GM19467 (cell line): Measurements from ENCODE around the gene PRRT1.
"Not testable (repeated sequence)": the region's sequence is repeated elsewhere in the genome, so short reads cannot be mapped to it uniquely, and the experiment has no call there.

Experiments
- ATAC-seq: cut with Tn5 transposase; IDR thresholded peaks from one replicate; pipeline ENCODE4 v1.9.1; 2021; ENCODE audit warnings: mild to moderate bottlenecking, moderate library complexity; ENCODE audit not compliant: unreplicated experiment

Gene PRRT1

DNA sequence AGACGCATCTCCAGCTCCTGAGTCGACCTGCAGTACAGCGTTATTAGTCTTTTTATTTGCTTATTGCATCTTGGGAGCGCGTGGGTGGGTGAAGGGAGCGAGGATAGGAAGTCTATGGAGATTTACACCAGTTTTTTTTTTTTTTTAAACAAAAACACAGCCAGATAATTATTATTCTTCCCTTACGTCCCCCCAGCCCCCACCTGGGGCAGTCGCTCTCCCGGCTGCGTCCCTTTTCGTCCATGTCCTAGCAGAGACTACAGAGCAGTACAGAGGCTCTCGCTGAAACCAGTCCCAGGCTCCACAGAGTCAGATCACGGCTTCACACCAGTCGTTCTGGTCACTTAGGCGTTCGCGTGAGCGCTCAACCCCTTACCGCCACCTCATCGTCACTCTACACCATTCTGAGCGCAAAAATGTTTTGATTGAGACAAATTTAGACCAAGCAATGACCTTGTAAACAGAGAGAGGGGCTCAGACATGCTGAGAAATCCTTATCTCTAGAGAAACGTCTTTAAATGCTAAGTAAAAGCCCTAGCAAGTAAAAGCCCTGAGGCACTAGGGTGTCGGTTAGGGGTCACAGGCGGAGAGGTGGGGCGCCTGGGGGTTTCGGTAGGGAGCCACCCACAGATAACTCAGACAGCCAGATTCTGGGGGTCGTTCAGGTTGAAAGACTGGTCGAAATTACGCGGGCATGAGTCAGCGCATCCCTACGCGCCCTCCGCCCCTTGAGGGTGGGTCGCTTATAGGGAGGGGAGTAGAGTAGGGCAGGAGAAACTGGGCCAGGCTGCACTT is 1.2 kb upstream of the PRRT1 start:
- ATAC-seq = no peak

DNA sequence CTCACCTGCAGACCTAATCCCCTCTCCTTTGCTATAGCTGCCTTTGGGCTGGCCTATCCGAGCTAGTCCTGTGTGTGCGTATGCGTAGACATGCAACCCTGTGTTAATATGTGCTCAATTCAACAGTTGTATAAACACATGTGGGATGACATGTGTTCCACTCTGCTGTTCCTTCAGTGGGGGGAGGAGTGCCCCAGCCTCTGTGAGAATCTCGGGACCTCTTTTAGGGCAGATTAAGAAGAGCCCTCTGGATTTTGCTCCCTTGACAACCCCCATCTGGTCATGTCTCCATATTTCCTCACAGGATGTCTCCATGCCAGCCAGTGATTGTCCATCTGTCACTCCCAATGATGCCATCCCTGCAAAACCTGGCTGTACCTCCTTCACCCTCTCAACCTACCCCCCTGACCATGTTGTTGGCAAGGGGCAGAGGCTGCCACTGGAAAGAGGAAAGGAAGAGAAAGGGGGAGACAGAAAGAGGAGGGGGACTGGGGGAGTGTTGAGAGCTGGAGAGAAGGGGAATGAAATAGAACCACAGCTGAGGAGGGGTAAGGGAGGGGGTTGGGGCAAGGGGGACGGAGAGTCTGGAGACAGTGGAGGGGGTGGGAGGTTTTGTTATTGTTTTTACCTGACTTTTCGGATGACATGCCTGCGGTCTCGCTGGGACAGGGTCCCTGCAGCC is 417 bp downstream of the PRRT1 start:
- ATAC-seq = no peak

DNA sequence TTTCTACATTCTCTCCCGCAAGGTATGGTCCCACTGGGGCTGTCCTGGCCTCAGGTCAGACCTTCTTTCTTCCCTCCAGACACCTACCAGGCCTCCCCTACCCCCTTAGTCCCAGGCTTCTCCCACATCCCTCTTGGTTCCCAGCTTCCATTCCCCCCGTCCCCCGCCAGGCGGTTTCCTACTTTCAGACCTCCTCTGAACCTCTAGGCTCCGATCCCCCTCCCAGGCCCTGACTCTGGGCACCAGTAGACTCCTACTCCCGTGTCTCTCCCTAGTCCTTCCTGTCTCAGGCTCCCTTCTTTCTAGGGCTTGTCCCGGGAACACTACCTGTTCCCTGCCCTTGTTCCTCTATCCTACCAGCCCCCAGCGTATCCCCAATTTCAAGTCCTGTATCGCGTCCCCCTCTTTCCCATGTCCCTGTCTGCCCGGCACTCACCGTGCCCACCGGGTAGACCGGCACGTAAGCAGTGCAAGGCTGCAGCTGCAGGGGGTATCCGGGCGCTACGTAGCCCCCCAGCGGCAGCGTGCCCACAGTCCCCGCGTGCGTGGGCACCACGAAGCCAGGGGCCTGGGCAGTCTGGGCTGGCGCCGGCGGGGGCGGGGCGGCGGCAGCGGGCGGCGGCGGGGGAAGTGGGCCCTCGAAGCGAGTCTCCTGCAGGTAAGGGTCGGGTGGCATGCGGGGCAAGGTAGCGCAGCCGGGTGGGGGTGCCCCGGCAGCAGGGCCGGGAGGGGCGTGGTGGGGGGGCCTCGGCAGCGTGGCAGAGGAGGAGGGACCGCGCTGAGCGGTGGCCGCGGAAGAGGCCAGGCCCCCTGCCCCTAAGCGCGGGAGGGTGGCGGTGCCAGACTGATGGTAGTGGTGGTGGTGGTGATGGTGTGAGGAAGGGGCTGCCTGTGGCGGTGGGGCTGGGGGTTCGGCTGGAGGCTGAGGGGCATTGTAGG is 1.5 kb downstream of the PRRT1 start:
- ATAC-seq = no peak

DNA sequence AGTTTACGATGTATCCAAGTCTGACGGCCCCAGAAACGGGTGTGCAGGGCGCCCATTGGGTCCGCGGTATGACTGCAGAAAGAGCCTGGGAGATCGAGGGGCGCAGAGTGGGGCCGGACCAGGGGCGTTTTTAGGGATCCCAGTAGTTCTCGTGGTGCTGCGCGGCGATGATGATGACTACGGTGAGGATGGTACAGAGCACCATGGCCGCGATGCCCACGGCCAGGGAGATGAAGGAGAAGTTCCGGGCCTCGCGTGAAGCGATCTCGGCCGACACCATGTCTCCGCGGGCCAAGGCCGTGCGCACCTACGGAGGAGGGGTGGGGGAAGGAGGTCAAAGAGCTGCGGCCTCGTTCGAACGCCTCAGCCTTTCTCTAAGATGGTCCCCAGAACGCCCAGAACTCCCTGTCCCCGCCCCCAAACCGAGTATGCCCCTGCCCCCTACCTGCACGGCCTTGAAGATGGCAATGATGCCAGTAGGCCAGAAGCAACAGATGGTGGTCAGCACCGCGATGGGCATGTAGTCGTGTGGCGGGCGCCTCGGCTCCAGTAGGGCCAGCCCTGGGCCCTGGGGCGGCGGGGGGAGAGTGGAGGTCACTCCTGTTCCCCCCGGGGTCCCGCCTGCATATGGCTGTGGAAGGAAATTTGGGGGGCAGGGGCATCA is 2.5 kb downstream of the PRRT1 start:
- no peak for ATAC-seq

DNA sequence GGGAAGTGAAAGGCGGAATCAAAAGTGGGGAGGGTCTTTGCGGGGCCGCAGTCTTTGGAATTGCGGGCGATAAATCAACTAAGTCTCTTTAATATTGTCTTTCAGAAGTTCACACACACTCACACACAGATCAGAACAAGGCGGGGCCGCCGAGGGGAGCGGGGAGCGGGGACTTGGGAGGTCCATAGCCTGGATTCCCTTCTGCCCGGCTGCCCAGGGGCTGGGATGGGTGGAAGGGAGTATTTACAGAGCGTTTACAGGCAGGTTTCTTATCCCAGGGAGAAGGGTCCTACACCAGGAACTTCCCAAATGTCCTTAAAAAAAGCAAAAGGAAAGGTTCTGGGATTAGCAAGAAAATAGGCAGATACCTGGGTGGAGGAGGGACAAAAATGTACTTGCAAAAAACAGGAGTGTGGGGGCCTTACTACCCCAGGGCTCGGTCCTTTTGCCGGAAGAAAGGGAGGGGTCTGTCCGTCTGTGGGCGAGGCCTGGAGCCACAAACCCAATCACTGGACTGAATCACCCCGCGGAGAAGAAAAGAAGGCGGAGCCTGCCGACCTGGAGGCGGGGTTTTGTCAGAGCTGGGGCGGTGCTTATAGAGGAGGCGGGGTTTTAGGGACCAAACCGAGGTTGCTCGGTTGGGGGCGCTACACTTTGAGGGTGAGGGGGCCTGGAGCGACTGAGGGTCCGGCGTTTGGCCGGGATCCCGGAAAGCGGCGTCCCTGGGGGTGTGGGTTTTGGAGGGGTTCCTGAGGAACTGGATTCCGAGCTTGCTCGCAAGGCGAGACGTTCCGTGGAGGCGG is 3.2 kb downstream of the PRRT1 start:
- no peak for ATAC-seq

DNA sequence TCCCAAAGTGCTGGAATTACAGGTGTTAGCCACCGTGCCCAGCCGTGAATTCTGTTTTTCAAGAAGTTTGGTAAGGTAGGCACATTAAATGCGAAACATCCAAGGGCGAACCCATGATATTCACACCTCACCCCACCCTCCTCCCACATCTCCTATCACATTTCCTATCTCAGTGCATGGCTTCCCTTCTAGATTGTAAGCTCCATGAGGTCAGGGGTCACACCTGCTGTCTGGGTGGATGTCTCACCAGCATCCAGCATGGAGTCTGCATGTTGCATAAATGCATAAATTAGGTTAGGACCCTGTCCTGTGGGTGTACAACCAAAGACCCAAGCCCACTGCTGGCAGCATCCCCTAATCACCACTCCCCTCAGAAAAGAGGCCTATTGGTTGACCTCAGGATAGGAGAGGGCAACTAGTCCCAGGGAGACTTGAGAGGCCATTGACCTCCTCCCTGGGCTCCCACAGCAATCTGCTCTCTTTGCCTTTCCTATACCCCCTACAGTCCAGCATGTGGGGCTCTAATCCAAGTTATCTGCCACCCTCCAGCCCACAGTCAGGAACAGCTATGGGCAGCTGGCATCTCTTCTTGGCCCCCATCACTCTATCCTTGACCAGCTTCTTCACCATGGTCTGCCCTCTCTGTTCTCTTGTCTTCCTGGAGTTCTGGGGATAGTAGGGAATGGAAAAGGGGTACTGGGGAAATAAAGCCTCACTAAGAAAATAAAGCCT is 4.2 kb downstream of the PRRT1 start:
- ATAC-seq = no peak

DNA sequence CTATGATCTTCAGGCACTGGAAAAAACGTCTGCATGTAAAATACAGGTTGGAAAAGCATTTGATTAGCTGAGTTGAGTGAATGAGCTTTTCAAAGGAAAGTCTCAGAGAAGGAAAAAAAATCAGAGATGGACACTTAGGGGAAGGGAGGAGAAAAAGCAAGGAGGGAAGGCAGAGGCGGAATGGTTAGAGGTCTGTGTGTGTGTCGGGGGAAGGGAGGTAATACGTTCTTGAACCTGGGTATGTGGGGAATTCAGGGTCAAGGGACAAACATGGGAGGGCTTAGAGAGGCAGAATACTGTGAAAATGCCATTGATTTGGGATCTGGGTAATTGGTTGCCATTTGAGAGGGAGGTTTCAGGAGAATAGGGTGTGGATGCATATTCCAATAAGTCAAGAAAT is 5.1 kb downstream of the PRRT1 start:
- no peak for ATAC-seq

DNA sequence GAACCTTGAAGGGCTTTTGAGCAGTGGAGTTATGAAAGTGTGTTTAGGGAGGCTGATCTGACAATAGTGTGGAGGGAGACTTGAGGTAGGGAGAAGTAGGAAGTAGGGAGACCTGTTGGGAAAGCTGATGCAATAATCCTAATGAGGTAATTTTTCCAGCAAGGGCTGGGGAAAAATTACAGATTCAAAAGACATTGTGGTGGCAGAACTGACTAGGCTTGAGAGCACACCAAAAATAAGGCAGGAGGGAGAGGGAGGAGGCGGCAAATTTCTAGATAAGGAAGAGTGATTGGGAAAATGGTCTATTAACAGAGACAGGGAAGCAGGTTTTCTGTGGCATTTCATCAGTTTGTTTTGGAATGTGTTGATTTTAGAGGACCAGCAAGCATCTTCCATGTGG is 5.5 kb downstream of the PRRT1 start:
- no peak for ATAC-seq

DNA sequence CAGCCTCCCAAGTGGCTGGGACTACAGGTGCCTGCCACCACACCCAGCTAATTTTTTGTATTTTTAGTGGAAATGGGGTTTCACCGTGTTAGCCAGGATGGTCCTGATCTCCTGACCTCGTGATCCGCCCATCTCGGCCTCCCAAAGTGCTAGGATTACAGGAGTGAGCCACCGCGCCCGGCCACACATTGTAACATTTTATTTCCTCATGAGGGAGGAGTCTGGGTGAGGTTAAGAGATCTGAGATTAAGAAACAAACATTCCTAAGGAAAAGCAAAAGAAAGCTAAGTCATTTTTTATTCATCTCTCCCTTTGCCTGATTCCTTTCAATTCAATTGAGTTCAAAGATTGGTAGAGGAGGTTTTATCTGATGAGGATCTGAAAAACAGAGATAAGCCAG is 7.5 kb downstream of the PRRT1 start:
- ATAC-seq = not testable (repeated sequence)

DNA sequence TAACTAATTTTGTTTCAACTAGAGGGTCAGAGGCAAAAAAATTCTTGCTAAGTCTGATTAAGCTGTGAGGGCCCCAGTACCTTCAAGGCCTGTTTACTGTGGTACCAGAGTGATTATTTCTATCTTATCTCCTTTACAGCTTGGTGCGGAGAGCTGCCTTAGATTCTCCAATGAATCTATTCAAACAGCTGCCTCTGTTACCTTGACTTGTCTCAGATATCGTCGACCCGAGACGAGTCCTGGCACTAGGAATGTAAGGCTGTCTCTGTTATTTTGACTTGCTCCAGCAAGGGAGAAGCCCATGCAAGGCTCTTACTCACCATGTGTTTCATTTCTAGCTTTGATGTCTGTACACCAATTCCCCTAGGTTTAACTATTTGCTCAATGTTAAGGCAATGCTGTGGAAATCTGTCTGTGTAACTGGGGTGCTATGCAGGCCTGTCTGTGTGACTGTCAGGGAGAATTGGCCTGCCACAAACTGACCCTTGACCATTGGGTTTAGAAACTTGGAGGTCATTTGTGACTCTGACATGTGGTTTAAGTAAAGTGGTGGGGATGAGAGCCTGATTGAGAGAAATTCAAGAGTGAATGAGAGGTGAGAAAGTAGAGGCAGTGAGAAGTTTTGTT is 11.2 kb downstream of the PRRT1 start:
- no peak for ATAC-seq

DNA sequence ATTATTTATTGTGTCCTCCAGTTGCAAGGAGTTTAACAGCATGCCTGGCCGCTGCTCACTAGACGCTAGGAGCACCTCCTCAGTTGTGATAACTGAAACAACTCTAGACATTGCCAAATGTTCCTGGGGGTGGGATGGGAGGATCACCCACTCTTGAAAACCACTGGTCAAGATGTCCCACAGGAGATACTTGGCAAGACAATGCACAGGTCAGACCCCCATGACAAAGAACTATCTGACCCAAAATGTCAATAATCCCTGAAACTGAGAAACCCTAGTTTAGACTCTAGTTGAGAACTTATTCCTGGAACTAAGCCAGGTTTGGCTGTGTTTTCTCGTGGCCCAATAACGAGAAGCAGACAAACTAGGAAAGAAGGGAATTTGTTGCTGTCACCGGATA is 12.1 kb downstream of the PRRT1 start:
- ATAC-seq = no peak

DNA sequence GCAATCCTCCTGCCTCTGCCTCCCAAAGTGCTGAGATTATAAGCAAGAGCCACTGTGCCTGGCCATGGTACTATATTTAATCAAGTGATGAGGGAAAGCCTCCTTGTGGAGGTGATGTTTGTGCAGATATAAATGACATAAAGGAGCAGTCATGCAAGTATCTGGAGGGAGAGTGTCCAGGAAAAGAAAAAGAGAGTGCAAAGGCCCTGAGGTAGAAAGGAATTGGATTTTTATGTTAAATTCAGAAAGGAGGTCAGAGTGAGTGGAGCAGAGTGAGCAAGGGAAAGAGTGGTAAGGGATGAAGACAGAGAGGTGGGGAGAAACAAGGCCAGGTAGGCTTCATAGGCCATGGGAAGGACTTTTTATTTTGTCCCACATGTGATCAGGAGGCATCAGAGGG is 14.3 kb downstream of the PRRT1 start:
- no peak for ATAC-seq

DNA sequence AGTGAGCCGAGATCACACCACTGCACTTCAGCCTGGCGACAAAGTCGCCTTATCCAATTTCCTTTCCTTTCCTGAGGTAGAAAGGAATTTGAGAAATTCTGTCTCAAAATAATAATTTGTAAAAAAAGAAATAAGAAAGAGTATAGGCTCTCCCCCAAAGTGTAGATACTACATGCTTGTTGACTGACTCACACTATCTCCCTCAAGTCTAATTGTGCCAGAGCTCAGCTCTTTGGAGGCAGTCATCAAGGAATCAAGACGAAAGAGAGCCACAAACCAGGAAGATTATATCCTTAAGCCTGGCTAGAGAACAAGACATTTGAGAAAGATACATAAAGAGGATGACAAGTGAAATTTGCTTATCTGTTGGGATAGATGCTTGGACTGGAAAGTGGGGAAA is 18.0 kb downstream of the PRRT1 start:
- no peak for ATAC-seq

DNA sequence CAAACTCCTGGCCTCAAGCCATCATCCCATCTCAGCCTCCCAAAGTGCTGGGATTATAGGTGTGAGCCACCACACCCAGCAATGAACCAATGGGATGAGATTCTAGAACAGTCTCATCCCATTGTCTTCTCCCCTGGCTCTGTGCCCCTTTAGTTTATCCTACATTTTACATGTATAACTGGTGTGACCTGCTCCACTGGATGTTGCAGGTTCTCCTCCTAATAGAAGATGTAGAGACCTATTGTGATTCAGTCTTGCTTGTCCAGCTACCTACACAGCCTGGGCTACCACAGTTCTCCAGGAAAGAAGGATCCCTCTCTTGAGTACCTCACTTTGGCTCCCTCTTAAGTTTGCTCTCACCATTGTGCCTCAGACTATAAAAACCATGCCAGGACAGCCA is 19.6 kb downstream of the PRRT1 start:
- ATAC-seq = no peak

DNA sequence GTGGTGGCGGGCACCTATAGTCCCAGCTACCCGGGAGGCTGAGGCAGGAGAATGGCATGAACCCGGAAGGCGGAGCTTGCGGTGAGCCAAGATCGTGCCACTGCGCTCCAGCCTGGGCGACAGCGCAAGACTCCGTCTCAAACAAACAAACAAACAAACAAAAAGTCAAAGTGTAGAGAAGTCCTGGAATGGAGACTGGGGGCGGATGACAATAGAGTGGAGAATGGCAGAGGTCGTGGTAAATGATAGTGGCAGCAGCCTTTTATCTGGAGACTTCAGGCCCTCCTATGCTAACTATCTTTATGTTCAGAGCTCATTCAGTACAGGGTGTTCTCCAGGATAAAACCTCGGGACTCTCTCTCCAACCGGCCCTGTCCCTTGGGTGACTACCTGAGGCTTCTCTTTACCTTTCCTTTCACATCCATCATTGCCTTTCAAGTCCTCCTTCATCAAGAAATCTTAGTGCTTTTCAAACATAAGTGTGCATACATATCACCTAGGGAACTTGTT is 20.2 kb downstream of the PRRT1 start:
- ATAC-seq = no peak

DNA sequence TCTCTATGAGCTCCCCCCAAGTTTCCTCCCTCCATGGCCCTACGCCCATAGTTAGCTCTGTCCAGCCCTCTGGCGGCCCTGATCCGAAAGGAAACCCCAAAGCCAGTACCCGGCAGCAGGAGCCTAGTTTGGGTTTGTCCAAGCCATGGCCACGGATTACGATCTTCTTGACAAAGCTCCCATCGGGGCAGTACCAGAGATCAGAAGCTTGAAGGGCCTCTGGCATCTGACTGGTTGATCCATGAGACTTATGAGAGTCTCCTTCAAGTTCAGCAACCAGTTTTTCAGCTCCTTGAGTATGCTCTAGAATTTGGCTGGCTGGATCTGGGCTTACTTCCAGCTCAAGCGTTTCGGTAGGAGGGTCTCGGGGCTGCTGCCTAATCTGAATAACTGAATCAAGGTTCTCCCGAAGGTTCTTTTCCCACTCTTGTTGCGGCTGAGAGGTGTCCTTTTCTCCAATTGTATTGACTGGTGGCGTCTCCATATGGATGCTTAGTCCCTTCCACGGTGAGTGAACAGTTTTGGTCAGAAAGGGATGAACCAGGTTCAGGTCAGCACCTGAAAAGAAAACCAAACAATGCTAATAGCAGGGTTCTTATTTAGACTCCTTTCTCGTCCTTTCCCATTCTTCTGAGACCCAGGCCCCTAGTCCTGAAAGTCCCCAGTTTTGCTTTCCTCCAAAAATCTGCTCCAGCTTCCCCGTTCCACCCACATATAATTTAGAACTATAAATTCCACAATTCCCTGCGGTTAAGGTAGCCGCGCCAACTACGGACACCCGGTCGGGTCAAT is 22.2 kb downstream of the PRRT1 start:
- ATAC-seq = no peak

DNA sequence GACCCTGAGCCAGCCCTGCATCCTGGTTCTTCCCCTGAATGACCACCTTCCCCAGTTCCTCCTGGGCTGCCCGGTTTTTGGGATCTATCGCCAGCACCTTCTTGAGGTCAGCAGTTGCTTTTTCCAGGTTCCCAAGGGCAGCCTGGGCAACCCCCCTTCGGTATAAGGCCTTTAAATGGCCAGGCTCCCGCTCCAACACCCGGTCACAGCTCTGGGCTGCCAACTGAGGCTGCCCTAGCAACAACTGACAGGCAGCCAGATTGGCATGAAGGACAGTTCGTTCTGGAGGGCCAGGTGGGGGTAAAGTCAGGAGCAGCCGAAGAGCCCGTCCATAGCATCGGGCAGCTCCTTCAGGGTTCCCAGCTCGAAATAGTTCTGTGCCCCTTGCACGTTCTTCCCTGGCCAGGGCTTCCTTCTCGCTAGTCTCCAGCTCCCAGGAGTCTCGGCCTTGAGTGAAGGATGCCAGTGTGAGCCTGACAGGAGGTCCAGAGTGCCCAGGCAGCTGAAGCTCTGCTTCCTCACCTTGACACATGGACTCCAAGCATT is 22.9 kb downstream of the PRRT1 start:
- no peak for ATAC-seq
